HG03139 (cell line): ENCODE data around the gene PEAK3.
"Not testable (repeated sequence)": the region's sequence is repeated elsewhere in the genome, so short reads cannot be mapped to it uniquely, and the experiment has no call there.

Source experiments
- ATAC-seq: cut with Tn5 transposase; IDR thresholded peaks from one replicate; pipeline ENCODE4 v1.9.1; 2021; ENCODE audit not compliant: unreplicated experiment

Gene PEAK3

GRCh38 chr19:2289714-2290435 is 7.9 kb upstream of the PEAK3 start:
- no peak for ATAC-seq

DNA sequence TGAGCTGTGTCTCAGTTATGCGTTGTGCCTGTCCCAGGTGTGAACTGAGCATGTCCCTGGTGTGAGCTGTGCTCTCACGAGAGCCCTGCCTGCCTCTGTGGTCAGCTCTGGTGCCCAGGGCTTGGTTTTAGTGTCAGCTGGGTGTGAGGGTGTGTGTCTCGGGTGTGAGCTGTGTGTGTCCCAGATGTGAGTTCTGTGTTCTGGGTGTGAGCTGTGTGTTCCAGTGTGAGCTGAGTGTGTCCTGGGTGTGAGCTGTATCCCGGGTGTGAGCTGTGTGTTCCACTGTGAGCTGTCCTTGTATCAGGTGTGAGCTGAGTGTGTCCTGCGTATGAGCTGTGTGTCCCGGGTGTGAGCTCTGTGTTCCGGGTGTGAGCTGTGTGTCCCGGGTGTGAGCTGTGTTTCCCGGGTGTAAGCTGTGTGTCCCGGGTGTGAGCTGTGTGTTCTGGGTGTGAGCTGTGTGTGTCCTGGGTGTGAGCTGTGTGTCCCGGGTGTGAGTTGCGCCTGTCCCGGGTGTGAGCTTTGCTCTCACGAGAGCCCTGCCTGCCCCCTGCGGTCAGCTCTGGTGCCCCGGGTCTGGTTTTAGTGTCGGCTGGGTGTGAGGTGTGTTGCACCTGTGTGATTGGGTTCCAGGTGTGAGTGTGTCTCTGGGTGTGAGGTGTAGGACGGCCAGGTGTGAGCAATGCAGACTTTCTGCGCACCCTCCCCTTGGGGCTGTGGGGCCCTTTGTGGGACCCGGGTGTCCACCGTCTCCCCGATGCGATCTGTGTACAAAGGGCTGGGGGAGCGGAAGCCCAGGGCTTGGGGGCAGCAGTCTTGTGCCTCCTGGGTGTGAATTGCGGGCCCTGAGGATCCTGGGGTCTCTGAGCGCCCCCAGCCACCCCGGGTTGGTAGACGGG is 7.1 kb upstream of the PEAK3 start:
- ATAC-seq = no peak

DNA sequence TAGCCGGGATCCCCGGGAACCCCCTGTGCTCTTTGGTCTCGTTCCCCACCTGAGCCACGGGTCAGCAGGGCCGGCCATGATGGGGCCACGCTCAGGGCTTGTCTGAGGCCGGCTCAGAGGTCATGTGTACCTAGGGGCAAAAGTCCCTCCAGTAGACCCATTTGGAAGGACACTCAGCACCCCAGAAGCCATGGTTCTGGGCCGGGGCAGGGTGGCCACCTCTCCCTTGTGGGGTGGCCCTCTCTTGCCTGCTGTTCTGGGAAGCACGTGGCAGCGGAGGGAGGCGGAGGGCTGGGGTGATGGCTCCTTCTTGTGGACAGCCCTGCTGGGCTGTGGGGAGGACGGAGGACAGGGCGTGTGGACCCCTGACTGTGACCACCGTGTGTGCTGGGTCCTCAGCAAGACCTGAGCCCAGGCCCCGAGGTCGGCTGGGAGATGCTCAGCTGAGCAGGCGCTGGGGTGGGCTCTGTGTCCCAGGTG is 6.4 kb upstream of the PEAK3 start:
- ATAC-seq = no peak

DNA sequence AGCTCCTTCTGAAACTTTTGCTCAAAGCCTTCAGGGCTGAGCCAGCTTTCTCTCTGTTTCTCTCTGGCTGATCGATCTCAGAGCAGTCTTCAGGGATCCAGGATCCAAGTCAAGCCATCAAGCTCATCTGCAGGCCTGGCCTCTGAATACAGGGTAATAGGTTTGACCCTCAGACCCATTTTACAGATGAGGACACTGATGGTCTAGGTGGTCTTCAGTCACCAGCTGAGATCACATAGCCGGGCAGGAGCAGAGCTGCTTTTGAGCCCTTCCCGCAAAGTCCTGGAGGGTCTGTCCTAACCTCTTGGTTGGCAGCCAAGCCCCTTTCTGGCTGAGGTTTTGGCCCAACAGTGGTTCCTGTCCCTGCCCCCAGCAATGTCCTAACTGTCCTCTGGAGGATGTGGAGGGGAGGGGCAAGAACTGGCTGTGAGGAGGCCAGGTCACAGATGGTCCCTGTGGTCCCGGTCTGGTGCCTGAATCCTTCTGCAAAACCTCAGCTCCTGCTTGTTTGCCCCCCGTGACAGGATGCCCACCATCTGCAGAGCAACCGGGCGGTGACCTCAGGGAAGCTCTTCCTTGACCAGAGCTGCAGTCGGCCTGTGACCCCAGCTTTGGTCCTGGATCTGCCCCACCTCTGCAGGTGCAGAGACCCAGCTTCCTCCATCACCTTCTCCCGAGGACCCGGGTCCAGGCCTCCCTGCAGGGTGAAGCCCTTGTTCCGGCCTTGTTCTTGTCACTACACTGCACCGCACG is 5.8 kb upstream of the PEAK3 start:
- no peak for ATAC-seq

- ATAC-seq = no peak
These were observed 4.6 kb upstream of the PEAK3 start for GRCh38 chr19:2286402-2287140.

DNA sequence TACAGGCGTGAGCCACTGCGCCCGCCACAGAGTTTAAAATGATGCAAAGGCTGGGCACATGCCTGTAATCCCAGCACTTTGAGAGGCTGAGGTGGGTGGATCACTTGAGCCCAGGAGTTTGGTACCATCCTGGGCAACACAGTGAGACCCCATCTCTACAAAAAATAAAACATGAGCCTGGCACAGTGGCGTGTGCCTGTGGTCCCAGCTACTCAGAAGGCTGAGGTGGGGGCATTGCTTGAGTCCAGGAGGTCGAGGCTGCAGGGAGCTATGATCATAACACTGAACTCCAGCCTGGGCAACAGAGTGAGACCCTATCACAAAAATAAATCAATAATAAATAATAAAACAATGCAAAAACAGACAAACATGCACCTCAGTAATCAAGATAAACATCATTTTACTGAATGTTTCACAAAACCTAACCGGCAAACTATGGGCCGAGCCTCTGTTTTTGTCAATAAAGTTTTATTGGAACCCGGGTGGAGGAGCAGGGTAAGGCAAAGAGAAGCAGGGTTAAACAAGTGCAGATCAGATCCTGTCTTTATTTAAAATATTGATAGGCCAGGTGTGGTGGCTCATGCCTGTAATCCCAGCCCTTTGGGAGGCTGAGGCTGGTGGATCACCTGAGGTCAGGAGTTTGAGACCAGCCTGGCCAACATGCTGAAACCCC is 2.0 kb upstream of the PEAK3 start:
- no peak for ATAC-seq

GRCh38 chr19:2282862-2283237 is 875 bp upstream of the PEAK3 start:
- no peak for ATAC-seq

GRCh38 chr19:2281265-2282061 is 512 bp downstream of the PEAK3 start:
- ATAC-seq = not testable (repeated sequence)

GRCh38 chr19:2280633-2281264 is 1.2 kb downstream of the PEAK3 start:
- no peak for ATAC-seq

DNA sequence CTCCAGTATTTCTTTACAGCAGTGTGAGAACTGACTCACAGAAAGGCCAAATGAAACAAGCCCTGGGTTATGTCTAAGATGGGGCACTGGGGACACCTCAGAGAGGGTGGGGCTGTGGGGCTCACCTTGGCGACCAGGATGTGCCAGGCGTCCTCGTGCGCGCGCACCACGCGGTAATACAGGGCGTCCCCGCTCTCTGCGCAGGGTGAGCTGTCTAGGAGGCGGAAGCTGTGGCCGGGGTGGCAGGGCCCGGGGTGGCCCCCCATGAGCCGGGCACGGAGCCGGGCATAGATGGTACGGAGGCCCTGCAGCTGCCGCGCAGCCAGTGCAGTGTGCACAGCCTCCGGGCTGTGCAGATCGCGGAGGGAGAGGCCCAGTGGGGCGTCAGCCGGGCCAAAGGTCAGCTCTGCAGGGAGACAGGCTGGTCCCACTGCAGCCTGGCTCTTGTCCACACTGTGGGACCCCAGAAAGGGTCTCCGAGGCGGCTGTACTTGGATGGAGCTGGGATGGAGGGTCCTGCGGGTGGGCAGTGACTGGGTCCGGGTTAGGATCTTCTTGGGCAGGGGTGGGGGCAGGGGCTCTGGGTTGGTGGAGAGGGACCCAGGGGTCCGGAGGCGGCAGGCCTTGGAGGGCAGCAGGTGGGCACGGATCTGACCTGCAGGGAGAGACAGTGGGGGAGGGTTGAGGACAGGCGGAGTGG is 3.4 kb downstream of the PEAK3 start:
- ATAC-seq = no peak

DNA sequence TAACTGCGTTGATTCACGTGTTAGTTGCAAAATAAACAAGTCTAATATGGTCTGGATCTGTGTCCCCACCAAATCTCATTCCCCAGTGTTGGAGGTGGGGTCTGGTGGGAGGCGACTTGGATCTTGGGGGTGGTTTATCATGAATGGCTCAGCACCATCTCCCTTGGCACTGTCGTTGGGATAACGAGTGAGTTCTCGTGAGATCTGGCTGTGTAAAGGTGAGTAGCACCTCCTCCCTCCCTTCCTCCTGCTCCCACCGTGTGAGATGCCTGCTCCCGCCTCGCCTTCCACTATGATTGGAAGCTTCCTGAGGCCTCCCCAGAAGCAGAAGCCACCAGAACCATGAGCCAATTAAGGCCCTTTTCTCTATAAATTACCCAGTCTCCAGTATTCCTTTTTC is 4.8 kb downstream of the PEAK3 start:
- no peak for ATAC-seq

DNA sequence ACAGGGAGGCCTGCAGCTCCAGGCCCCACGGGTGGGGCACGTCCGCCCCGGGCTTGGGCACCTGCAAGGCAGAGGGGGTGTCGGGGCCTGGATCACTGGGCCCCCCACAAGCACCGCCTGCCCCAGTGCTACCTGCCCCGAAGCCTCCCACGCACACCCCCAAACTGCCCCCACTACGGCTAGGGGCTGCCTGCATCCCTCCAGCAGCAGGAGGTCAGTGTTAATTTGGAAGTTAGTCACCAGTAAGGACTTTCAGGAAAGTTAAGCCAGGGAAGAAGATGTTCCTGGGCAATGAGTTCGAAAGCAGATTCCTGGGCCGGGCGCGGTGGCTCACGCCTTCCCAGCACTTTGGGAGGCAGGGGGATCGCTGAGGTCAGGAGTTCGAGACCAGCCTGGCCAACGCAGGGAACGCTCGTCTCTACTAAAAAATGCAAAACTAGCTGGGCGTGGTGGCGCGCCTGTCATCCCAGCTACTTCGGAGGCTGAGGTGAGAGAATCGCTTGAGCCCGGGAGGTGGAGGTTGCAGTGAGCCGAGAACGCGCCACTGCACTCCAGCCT is 5.5 kb downstream of the PEAK3 start:
- ATAC-seq = no peak

DNA sequence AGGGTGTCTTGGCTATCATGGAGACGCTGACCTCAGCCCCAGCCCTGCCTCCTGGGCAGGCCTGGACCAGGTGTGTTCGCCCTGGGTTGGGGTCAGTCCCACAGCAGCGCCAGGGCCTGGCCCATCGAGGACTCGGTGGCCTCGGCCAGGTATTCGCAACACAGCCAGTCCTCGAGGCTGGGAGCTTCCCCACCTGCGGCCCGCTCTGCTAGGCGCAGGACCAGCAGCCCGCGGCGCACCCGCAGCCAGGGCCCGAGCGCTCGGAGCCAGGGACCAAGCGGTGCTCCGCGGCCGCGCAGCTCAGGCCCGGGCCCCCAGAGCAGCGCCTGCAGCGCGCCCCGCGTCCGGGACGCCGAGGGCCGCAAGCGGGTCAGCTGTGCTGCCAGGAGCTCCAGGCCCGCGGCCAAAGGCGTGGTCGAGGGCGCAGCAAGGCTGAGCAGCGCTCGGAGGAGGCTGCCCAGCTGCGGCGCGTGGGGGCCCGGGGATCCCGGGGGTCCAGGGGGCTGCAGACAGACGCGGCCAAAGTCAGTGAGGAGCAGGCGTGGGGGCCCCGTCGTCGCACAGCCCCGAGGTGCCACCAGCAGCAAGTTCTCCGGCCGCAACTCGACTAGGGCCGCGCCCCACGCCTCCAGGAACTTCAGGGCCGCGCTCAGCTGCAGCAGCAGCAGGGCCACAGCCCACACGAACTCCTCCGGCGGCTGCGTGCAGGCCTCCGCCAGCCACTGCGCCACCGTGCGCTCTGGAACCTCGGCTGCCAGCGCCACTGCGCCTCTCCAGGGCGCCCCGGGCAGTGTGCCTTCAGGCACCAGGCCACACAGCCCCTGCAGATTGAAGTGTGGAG is 6.2 kb downstream of the PEAK3 start:
- no peak for ATAC-seq

DNA sequence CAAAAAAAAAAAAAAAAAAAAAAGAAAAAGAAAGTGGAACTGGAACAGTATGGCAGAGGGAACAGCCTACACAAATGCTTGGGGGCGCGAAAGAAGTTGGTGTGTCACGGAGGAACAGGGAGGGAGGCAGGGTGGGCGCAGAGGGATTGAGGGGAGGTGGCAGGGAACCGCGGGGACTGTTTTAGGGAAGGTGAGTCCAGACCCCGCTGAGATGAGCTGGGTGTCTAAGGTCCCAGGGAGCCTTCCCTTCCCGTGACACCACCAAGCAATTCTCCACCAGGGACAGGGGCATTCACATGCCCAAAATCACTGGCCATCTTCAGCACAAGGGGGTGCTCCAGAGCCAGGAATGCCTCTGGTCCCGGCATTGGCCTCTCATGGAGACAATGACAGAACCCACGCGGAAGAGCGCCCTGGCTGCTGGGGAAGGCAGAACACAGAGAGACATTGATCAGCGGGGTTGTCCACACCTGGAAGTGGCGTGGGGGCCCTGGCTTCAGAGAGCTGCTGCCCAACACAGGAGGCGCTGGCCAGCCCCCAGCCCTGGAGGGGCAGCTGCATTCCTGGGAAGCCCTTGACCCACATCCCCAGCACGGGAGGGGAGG is 6.9 kb downstream of the PEAK3 start:
- no peak for ATAC-seq

- ATAC-seq = no peak
These were observed 7.7 kb downstream of the PEAK3 start for GRCh38 chr19:2274185-2274711.

DNA sequence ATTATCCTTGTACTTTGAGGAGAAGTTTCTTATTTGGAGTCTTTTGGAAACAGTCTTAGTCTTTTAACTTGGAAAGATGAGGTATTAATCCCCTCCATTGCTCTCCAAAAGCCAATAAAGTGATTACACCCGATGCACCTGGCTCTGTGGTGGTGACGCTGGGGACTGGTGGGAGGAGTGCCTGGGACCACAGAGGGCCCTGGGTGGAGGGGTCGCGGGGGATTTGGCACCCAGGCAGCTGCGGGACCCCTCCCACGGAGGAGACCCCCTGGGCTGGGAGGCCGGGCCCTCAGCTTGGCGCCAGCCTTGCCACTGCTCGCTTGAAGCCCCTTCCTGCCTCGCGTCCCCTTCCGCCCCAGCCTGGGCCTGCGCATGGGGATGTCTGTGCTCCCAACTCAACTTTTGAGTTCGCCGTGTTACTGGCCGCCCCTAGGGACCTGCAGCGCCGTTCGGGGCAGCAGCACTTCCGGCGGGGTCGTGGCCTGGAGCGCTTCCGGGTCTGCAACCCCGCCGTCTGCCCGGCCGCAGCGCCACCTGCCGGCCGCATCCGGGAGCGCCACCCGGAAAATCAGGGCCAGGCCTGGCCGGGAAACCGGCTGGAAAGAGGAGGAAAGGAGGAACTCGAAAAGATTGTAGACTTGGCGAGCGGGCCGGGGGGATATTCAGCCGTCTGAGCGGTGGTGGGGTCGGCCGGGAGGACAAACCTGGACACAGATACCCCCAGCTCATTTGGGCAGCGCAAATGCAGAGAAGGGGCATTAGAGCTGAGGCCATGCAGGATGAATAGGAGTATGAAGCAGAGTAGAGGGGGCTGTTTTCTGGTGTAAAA is 8.4 kb downstream of the PEAK3 start:
- ATAC-seq = no peak
